Measurements from ENCODE around the gene DNM2. TPM values are rescaled to one million over a fixed set of nuclear protein-coding genes. Genes with fewer than 3 reads are reported as not detected.

DNM2 gene
- total RNA-seq, 4 donors from 2014 or later = 469 to 1,152 (median 585) TPM

DNA sequence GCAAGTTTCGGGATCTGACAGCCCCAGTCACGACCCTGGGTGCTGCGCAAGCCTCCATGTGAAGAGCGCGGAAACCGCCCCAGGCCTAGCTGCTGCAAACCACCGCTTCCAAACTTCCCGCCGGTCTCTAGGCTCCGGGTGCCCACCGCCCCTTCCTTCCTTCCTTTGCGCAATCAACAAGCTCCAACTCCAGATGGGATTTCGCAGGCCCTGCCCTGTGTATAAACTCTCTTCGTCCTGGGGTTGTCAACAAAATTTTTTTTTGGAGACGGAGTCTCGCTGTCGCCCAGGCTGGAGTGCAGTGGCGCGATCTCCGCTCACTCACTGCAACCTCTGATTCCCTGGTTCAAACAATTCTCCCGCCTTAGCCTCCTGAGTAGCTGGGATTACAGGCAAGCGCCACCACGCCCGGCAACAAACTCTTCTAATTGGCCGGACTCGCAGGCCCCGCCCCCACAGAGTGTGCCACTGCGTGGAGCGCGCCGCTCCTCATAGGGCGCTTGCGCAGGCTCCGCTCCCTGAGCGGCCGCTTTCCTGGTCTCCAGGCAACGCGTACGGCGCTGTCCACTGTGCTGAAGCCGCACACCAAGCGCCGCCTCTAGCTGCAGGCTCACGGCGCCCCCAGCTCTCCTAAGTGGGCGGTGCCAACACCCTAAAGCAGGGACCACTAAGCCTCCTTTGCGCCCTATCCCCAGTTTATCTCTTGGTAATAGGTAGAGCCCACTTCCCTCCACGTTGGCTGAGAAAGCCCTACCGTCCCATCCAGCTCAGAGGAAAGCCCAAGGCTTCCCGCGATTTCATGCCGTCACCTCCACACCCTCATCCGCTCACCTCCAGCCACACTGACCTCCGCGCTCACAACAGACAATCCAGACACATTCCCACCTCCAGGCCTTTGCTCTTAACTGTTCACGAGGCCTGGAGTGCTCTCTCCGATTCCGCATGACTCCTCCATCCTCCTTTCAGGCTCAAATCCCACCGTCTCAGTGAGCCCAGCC is 22.2 kb upstream of the DNM2 start:
- H3K27ac ChIP-seq = no peak overlapping the region
- WGBS, 2 donors (ENCODE audit: low coverage in 1 of 2) = 17 to 19% methylated on average over 12 to 59 of the region's 59 CpGs
- no peaks in the 10 kb centered on the region for H3K9me3 ChIP-seq
- no peaks in the 10 kb centered on the region for H3K36me3 ChIP-seq
- DNase-seq = peak; percentile 94
- H3K4me1 ChIP-seq = peaks cover 0 to 15% (median 8%) of the 10 kb centered on the region in 4 donors
- peak overlapping the region in 1 of 4 donors; percentile 15 for H3K4me3 ChIP-seq
- in situ Hi-C loops (cut with MboI; ENCODE audit: low pct_ligation_motif_present in 1 of 4, low pct_unique_long_range_greater_than_20kb in 1 of 4, low sequenced_read_pairs in 3 of 4) = no loop called here
- H3K27me3 ChIP-seq = no peaks in the 10 kb centered on the region
- intact Hi-C loops (cut with DNase I; ENCODE audit: low total_unique reads) = no loop called here
- no peak for TF ChIP-seq EP300 (IDR thresholded peaks at IDR 0.05; ENCODE audit: low read depth)
- no peak for TF ChIP-seq POLR2A (IDR thresholded peaks at IDR 0.05)
- no peak for TF ChIP-seq POLR2AphosphoS5 (IDR thresholded peaks at IDR 0.05)
- TF ChIP-seq, protein P1, sequence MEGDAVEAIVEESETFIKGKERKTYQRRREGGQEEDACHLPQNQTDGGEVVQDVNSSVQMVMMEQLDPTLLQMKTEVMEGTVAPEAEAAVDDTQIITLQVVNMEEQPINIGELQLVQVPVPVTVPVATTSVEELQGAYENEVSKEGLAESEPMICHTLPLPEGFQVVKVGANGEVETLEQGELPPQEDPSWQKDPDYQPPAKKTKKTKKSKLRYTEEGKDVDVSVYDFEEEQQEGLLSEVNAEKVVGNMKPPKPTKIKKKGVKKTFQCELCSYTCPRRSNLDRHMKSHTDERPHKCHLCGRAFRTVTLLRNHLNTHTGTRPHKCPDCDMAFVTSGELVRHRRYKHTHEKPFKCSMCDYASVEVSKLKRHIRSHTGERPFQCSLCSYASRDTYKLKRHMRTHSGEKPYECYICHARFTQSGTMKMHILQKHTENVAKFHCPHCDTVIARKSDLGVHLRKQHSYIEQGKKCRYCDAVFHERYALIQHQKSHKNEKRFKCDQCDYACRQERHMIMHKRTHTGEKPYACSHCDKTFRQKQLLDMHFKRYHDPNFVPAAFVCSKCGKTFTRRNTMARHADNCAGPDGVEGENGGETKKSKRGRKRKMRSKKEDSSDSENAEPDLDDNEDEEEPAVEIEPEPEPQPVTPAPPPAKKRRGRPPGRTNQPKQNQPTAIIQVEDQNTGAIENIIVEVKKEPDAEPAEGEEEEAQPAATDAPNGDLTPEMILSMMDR (IDR thresholded peaks at IDR 0.05) = no peak

DNA sequence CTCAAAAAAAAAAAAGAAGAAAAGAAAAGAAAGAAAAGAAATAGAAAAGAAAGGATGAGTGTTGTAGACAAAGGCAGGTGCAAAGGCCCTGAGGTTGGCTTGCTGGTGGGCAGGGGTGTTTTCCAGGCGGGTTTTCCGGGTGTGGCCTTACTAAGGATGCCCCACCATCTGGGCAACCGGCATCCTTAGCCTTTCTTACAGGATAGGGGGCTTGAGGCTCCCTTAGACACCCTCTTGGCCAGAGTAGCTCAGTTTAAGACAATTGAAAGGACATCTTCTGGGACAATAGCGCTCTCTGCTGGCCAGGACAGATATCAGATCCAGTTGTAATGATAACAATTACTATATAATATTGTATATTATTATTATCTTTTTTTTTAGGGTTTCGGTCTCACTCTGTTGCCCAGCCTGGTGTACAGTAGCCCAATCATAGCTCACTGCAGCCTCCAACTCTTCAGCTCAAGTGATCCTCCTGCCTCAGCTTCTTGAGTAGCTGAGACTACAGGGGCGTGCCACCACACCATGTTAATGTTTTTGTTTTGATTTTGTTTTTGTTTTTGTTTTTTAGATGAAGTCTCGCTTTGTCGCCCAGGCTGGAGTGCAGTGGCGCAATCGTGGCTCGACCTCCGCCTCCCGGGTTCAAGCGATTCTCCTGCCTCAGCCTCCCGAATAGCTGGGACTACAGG is 18.1 kb upstream of the DNM2 start:
- Histone ChIP-seq H3K9me3 (no peaks in the 10 kb centered on the region), H3K27me3 (no peaks in the 10 kb centered on the region), H3K4me1 (peaks cover 4 to 28% (median 23%) of the 10 kb centered on the region in 4 donors), H3K36me3 (no peaks in the 10 kb centered on the region), H3K4me3 (no peak overlapping the region), H3K27ac (no peak overlapping the region)
- TF ChIP-seq POLR2AphosphoS5 (IDR thresholded peaks at IDR 0.05) (no peak), POLR2A (IDR thresholded peaks at IDR 0.05) (no peak), EP300 (IDR thresholded peaks at IDR 0.05; ENCODE audit: low read depth) (no peak)
- TF ChIP-seq, protein P1 (IDR thresholded peaks at IDR 0.05) = peak; percentile 56 to 63 (median 61)
- WGBS, 2 donors (ENCODE audit: low coverage in 1 of 2) = 26 to 43% methylated on average over 8 to 15 of the region's 15 CpGs
- in situ Hi-C loops (cut with MboI; ENCODE audit: low pct_ligation_motif_present in 1 of 4, low pct_unique_long_range_greater_than_20kb in 1 of 4, low sequenced_read_pairs in 3 of 4) (loop anchor here in 2 of 4 donors (25.0 kb wide), 1 partner anchor 163 kb away; the partner anchor contains the start of gene CARM1 (in 2 of the 2)), intact Hi-C loops (cut with DNase I; ENCODE audit: low total_unique reads) (no loop called here)
- peak; percentile 70 for DNase-seq

DNA sequence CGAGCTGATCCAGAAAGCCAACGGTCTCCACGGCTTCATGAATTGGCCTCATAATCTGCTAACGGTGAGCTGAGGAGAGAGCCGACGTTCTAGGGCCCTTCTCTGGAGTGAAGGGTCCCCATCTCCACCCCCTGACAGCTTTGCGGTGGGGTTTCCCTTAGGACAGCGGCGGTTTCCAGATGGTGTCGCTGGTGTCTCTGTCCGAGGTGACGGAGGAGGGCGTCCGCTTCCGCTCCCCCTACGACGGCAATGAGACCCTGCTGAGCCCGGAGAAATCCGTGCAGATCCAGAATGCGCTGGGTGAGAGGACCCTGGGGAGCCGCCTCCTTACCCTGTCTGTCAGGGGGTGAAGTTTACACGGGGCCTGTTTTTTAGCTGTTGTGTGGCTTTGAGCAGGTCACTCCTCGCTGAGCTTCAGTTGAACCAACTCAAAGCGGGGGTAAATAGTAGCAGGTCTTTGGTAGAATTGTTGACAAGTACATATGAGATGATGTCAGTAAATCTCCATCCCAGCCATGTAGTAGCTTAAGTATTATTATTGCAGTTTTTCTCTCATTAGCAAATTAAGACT is 15.8 kb upstream of the DNM2 start:
- TF ChIP-seq POLR2A (IDR thresholded peaks at IDR 0.05) = no peak
- no peak for TF ChIP-seq EP300 (IDR thresholded peaks at IDR 0.05; ENCODE audit: low read depth)
- no peak for TF ChIP-seq POLR2AphosphoS5 (IDR thresholded peaks at IDR 0.05)
- TF ChIP-seq, protein P1 (IDR thresholded peaks at IDR 0.05) = no peak
- Histone ChIP-seq H3K4me3 (peak overlapping the region; percentile 62 to 82 (median 68)), H3K9me3 (no peaks in the 10 kb centered on the region), H3K36me3 (no peaks in the 10 kb centered on the region), H3K27me3 (no peaks in the 10 kb centered on the region), H3K4me1 (peaks cover 0 to 20% (median 15%) of the 10 kb centered on the region in 4 donors), H3K27ac (peak overlapping the region; percentile 59 to 77 (median 66))
- intact Hi-C loops (cut with DNase I; ENCODE audit: low total_unique reads) = no loop called here
- 15% methylated on average over 20 of the region's 24 CpGs; no CpG with 5 or more reads in 1 of the 2 donors for WGBS, 2 donors (ENCODE audit: low coverage in 1 of 2)
- in situ Hi-C loops (cut with MboI; ENCODE audit: low pct_ligation_motif_present in 1 of 4, low pct_unique_long_range_greater_than_20kb in 1 of 4, low sequenced_read_pairs in 3 of 4) = loop anchor here in 2 of 4 donors (25.0 kb wide), 1 partner anchor 160 kb away; the partner anchor contains the start of gene CARM1 (in 2 of the 2)
- DNase-seq = peak; percentile 27
